GM21528 (cell line): ENCODE data around the gene PLCB4.
A peak's percentile ranks its signal among the peaks of the same experiment; 100 is the strongest.

ENCODE experiments used
- ATAC-seq: cut with Tn5 transposase; IDR thresholded peaks from one replicate; pipeline ENCODE4 v1.9.1; 2021; ENCODE audit warnings: mild to moderate bottlenecking, moderate library complexity; ENCODE audit not compliant: unreplicated experiment, low FRiP score

PLCB4 gene

GRCh38 chr20:9467995-9468394 lies 399.1 kb downstream of the PLCB4 start:
- no peak for ATAC-seq

- ATAC-seq, result no peak
These were observed 406.0 kb downstream of the PLCB4 start for GRCh38 chr20:9474835-9475415.

GRCh38 chr20:9475456-9475855 lies 406.6 kb downstream of the PLCB4 start:
- no peak for ATAC-seq

- no peak for ATAC-seq
These were observed 407.3 kb downstream of the PLCB4 start for GRCh38 chr20:9476174-9476573.

GRCh38 chr20:9476637-9477036 lies 407.8 kb downstream of the PLCB4 start:
- no peak for ATAC-seq

GRCh38 chr20:9478771-9479170 lies 409.9 kb downstream of the PLCB4 start:
- ATAC-seq, result no peak

- no peak for ATAC-seq
These were observed 411.2 kb downstream of the PLCB4 start for GRCh38 chr20:9480066-9480465.

GRCh38 chr20:9482180-9482579 lies 413.3 kb downstream of the PLCB4 start:
- ATAC-seq, result peak; percentile 57

- ATAC-seq, result no peak
These were observed 414.2 kb downstream of the PLCB4 start for GRCh38 chr20:9483131-9483530.

- ATAC-seq, result no peak
These were observed 416.9 kb downstream of the PLCB4 start for GRCh38 chr20:9485614-9486340.

GRCh38 chr20:9487231-9487630 lies 418.3 kb downstream of the PLCB4 start:
- ATAC-seq, result no peak

- ATAC-seq, result no peak
These were observed 419.2 kb downstream of the PLCB4 start for GRCh38 chr20:9488063-9488462.

GRCh38 chr20:9490161-9490560 lies 421.3 kb downstream of the PLCB4 start:
- ATAC-seq, result no peak

- ATAC-seq, result no peak
These were observed 421.7 kb downstream of the PLCB4 start for GRCh38 chr20:9490631-9491030.

- no peak for ATAC-seq
These were observed 422.4 kb downstream of the PLCB4 start for GRCh38 chr20:9491324-9491723.

GRCh38 chr20:9492067-9492466 lies 423.2 kb downstream of the PLCB4 start:
- ATAC-seq, result no peak

GRCh38 chr20:9493803-9494202 lies 424.9 kb downstream of the PLCB4 start:
- ATAC-seq, result no peak

- ATAC-seq, result no peak
These were observed 426.8 kb downstream of the PLCB4 start for GRCh38 chr20:9495701-9496100.

GRCh38 chr20:9496155-9496554 lies 427.3 kb downstream of the PLCB4 start:
- ATAC-seq, result no peak

- ATAC-seq, result no peak
These were observed 429.4 kb downstream of the PLCB4 start for GRCh38 chr20:9498322-9498721.

GRCh38 chr20:9499126-9499899 lies 430.4 kb downstream of the PLCB4 start:
- ATAC-seq, result no peak

GRCh38 chr20:9500121-9500520 lies 431.2 kb downstream of the PLCB4 start:
- peak; percentile 91 for ATAC-seq
